HCT116 (cell line): ENCODE measurements around the gene EML1. TPM values are rescaled to one million over a fixed set of nuclear protein-coding genes. Genes with fewer than 3 reads are reported as not detected.

Experiments
- ATAC-seq: fragments of 200-7000 bp; cut with Tn5 transposase; 2 replicates; pipeline ENCODE4 v1.9.1; 2020; ENCODE audit warnings: mild to moderate bottlenecking, moderate library complexity
- BruUV-seq: library from RNA; stranded (reverse); fragments of 400-500 nt; replicated peaks from 2 replicates; lab custom pipeline; 2021; lab: Mats Ljungman, UMichigan
- CTCF ChIA-PET: fragments of 300-600 bp; sonication (Branson Sonifier 250); formaldehyde crosslinking; loops from one replicate; lab custom pipeline; 2021; ENCODE audit warnings: antibody characterized with exemption; lab: Charles Lee
- POLR2A ChIA-PET: fragments of 300-600, 350-600 bp; sonication (Branson Sonifier 250); formaldehyde crosslinking; loops from one replicate; lab custom pipeline; 2021; ENCODE audit warnings: antibody characterized with exemption; lab: Charles Lee
- RAD21 ChIA-PET, 2 experiments: fragments of 300-600 bp; sonication (Branson Sonifier 250); formaldehyde crosslinking; loops; one replicate each; lab custom pipeline; 2023; ENCODE audit warnings: low total read pairs in 2 of 2; ENCODE audit not compliant: uncharacterized antibody in 2 of 2, unreplicated experiment in 2 of 2, low non-redundant PET in 1 of 2; lab: Charles Lee
- DNase-seq: peaks from one replicate; pipeline ENCODE4 v3.0.0-alpha.2; 2010; ENCODE audit warnings: low read depth, low spot score
- H2AFZ ChIP-seq: fragments of 200-600 bp; shearing (Covaris generic), sonication (generic); 2 replicates; pipeline ENCODE4 v1.6.1; 2017; ENCODE audit warnings: low read depth, mixed run types, mixed read lengths, antibody characterized with exemption, low read length; ENCODE audit not compliant: poor library complexity, severe bottlenecking
- H3K27ac ChIP-seq: 2 replicates; pipeline ENCODE4 v1.5.1; 2012; ENCODE audit warnings: low read depth, low read length
- H3K27me3 ChIP-seq: fragments of 200-600 bp; sonication (generic); 2 replicates; pipeline ENCODE4 v1.6.1; 2016; ENCODE audit warnings: mixed run types, low read length, mixed read lengths; ENCODE audit not compliant: insufficient read depth
- H3K36me3 ChIP-seq, 2 experiments: fragments of 200-500 bp in 1 of 2; fragments of 200-600 bp in 1 of 2; sonication (Bioruptor generic) in 1 of 2; sonication (generic) in 1 of 2; 2 replicates each; pipeline versions ENCODE4 v1.5.1 to v1.6.1; 2014 to 2016; ENCODE audit warnings: low read length in 2 of 2, inconsistent platforms in 1 of 2, mixed read lengths in 1 of 2, mixed run types in 1 of 2; ENCODE audit not compliant: insufficient read depth in 2 of 2, control insufficient read depth in 1 of 2
- H3K4me1 ChIP-seq, 2 experiments: fragments of 200-600 bp in 1 of 2; sonication (generic) in 1 of 2; 2 replicates each; pipeline versions ENCODE4 v1.5.1 to v1.6.1; 2012 to 2017; ENCODE audit warnings: low read length in 2 of 2, inconsistent platforms in 1 of 2, mild to moderate bottlenecking in 1 of 2, mixed read lengths in 1 of 2, mixed run types in 1 of 2, moderate library complexity in 1 of 2; ENCODE audit not compliant: insufficient read depth in 2 of 2, control insufficient read depth in 1 of 2
- H3K4me2 ChIP-seq: fragments of 200-600 bp; sonication (generic); 2 replicates; pipeline ENCODE4 v1.6.1; 2017; ENCODE audit warnings: mixed run types, low read length, mixed read lengths
- H3K4me3 ChIP-seq, 2 experiments: fragments of 200-600 bp in 1 of 2; sonication (generic) in 1 of 2; replicated peaks in 1 of 2; 2 replicates each; pipeline ENCODE4 v1.5.1; 2011 to 2016; ENCODE audit warnings: low read length in 2 of 2, control low read depth in 1 of 2, low read depth in 1 of 2, mild to moderate bottlenecking in 1 of 2, mixed read lengths in 1 of 2, mixed run types in 1 of 2
- H3K79me2 ChIP-seq: fragments of 200-600 bp; sonication (generic); 2 replicates; pipeline ENCODE4 v1.6.1; 2017; ENCODE audit warnings: mild to moderate bottlenecking, mixed run types, low read length, moderate library complexity, mixed read lengths; ENCODE audit not compliant: insufficient read depth
- H3K9ac ChIP-seq: fragments of 200-600 bp; sonication (generic); 2 replicates; pipeline ENCODE4 v1.6.1; 2016; ENCODE audit warnings: low read length, mixed read lengths
- H3K9me2 ChIP-seq: fragments of 200-600 bp; sonication (generic), shearing (Covaris generic); 2 replicates; pipeline ENCODE4 v1.6.1; 2017; ENCODE audit warnings: mixed run types, mild to moderate bottlenecking, moderate library complexity; ENCODE audit not compliant: insufficient read depth
- H3K9me3 ChIP-seq, 2 experiments: fragments of 200-500 bp in 1 of 2; fragments of 200-600 bp in 1 of 2; sonication (Bioruptor generic) in 1 of 2; sonication (generic) in 1 of 2; 2 replicates each; pipeline ENCODE4 v1.6.1; 2014 to 2017; ENCODE audit warnings: low read length in 2 of 2, mixed read lengths in 2 of 2, inconsistent platforms in 1 of 2, low read depth in 1 of 2, mild to moderate bottlenecking in 1 of 2, mixed run types in 1 of 2, moderate library complexity in 1 of 2; ENCODE audit not compliant: control insufficient read depth in 1 of 2, insufficient read depth in 1 of 2
- H4K20me1 ChIP-seq: fragments of 200-600 bp; sonication (generic), shearing (Covaris generic); 2 replicates; pipeline ENCODE4 v1.6.1; 2017; ENCODE audit warnings: mixed run types, mild to moderate bottlenecking, moderate library complexity; ENCODE audit not compliant: insufficient read depth
- CEBPB ChIP-seq: IDR thresholded peaks from 2 replicates; pipeline ENCODE4 v1.6.1; 2012; ENCODE audit warnings: low read depth
- ZNF274 ChIP-seq: fragments of 200-500 bp; sonication (Bioruptor generic); IDR thresholded peaks from 2 replicates; pipeline ENCODE4 v1.6.1; 2014; ENCODE audit warnings: mild to moderate bottlenecking, low read depth, low read length, inconsistent platforms
- intact Hi-C: fragments of 100-400 bp; cut with micrococcal nuclease; formaldehyde crosslinking; loops from 2 replicates; pipeline ENCODE4 v1.10.0; 2022
- total RNA-seq: library from RNA; stranded (reverse); gene quantifications from one replicate; pipeline ENCODE4 v1.2.1, GENCODE V29; 2021; ENCODE audit not compliant: unreplicated experiment
- TF ChIP-seq, protein P1 (sequence below): IDR thresholded peaks from 2 replicates; pipeline ENCODE4 v1.6.1; 2012

EML1 gene
- total RNA-seq, 1 experiment from 2014 or later: 7.4 TPM

GRCh38 chr14:99853206-99853605 lies 60.0 kb downstream of the EML1 start:
- H3K9ac ChIP-seq: no peak overlapping the region

DNA sequence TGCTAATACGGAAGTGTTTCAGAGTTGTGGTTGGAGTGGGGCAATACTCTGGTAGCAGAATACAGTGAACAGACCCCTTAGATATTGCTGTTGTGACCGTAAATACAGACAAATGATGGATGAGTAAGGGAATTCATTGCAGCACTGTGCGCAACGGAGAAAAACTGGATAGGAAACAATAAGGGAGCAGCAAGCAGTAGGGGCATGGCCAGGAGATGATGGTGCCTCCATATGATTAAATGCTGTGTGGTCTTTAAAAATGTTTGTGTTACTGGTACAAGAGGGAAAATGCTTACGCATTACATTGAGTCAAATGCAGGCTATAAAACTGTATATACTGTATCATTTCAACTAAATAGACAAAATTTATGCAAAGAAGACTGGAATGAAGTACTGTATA lies 61.6 kb downstream of the EML1 start:
- RAD21 ChIA-PET: no interaction called here
- no peak overlapping the region for H3K9ac ChIP-seq
- CTCF ChIA-PET: no interaction called here
- H2AFZ ChIP-seq: no peak overlapping the region
- no peaks in the 10 kb centered on the region for H3K36me3 ChIP-seq
- H3K27ac ChIP-seq: no peak overlapping the region
- no peak overlapping the region for H3K4me2 ChIP-seq
- no peak overlapping the region for H3K4me3 ChIP-seq
- TF ChIP-seq CEBPB: no peak
- TF ChIP-seq, protein P1, sequence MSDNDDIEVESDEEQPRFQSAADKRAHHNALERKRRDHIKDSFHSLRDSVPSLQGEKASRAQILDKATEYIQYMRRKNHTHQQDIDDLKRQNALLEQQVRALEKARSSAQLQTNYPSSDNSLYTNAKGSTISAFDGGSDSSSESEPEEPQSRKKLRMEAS: no peak
- H3K9me3 ChIP-seq: no peaks in the 10 kb centered on the region
- 0 out of 4 replicates have a peak, but pooled peaks cover 0 to 3% of the 10 kb centered on the region in 2 experiments for H3K4me1 ChIP-seq
- no peaks in the 10 kb centered on the region for H4K20me1 ChIP-seq
- no TSS peak for BruUV-seq
- POLR2A ChIA-PET: no interaction called here
- no peak for ATAC-seq
- intact Hi-C loops: no loop called here
- no peaks in the 10 kb centered on the region for H3K9me2 ChIP-seq
- no peak for DNase-seq
- H3K79me2 ChIP-seq: no peaks in the 10 kb centered on the region
- H3K27me3 ChIP-seq: no peaks in the 10 kb centered on the region

More at GRCh38 chr14:99853206-99853605, 60.0 kb downstream of the EML1 start:
- Histone ChIP-seq H3K27ac (no peak overlapping the region), H3K79me2 (no peaks in the 10 kb centered on the region), H3K27me3 (no peaks in the 10 kb centered on the region), H3K36me3 (no peaks in the 10 kb centered on the region), H3K4me3 (no peak overlapping the region), H3K9me2 (no peaks in the 10 kb centered on the region), H2AFZ (no peak overlapping the region), H3K4me2 (no peak overlapping the region), H4K20me1 (no peaks in the 10 kb centered on the region), H3K4me1 (0 out of 4 replicates have a peak, but pooled peaks cover 0 to 3% of the 10 kb centered on the region in 2 experiments), H3K9me3 (no peaks in the 10 kb centered on the region)
- TF ChIP-seq ZNF274: no peak
- ATAC-seq: peak; percentile 72
- no TSS peak for BruUV-seq
- CTCF ChIA-PET: no interaction called here
- RAD21 ChIA-PET: no interaction called here
- no peak for DNase-seq
- POLR2A ChIA-PET: no interaction called here
- intact Hi-C loops: no loop called here
